Ishikawa (cell line): ENCODE results near the gene CEBPE.

Experiments
- CEBPB ChIP-seq: IDR thresholded peaks from 2 replicates; pipeline ENCODE4 v1.6.1; 2012
- CREB1 ChIP-seq: IDR thresholded peaks from 2 replicates; pipeline ENCODE4 v1.6.1; 2012; ENCODE audit warnings: low read depth
- EGR1 ChIP-seq: IDR thresholded peaks from 2 replicates; pipeline ENCODE4 v1.6.1; 2012
- EP300 ChIP-seq: IDR thresholded peaks from 2 replicates; pipeline ENCODE4 v1.6.1; 2012; ENCODE audit warnings: borderline replicate concordance
- FOXM1 ChIP-seq: IDR thresholded peaks from 2 replicates; pipeline ENCODE4 v1.6.1; 2012; ENCODE audit warnings: low read depth, borderline replicate concordance
- NFIC ChIP-seq: IDR thresholded peaks from 2 replicates; pipeline ENCODE4 v1.6.1; 2012
- RAD21 ChIP-seq: IDR thresholded peaks from 2 replicates; pipeline ENCODE4 v1.6.1; 2012; ENCODE audit warnings: low read depth
- TAF1 ChIP-seq: IDR thresholded peaks from 2 replicates; pipeline ENCODE4 v1.6.1; 2012; ENCODE audit warnings: low read depth, mild to moderate bottlenecking
- TCF12 ChIP-seq: IDR thresholded peaks from 2 replicates; pipeline ENCODE4 v1.6.1; 2012; ENCODE audit warnings: low read depth
- TEAD4 ChIP-seq: IDR thresholded peaks from 2 replicates; pipeline ENCODE4 v1.6.1; 2012
- YY1 ChIP-seq: IDR thresholded peaks from 2 replicates; pipeline ENCODE4 v1.6.1; 2012; ENCODE audit warnings: low read depth
- ZBTB7A ChIP-seq: IDR thresholded peaks from 2 replicates; pipeline ENCODE4 v1.6.1; 2012; ENCODE audit warnings: low read depth
- TF ChIP-seq, protein P1 (sequence below): IDR thresholded peaks from 2 replicates; pipeline ENCODE4 v1.6.1; 2012
- TF ChIP-seq, protein P2 (sequence below): IDR thresholded peaks from 2 replicates; pipeline ENCODE4 v1.6.1; 2012
- TF ChIP-seq, protein P3 (sequence below): IDR thresholded peaks from 2 replicates; pipeline ENCODE4 v1.6.1; 2012; ENCODE audit warnings: low read depth, mild to moderate bottlenecking

The CEBPE gene

DNA sequence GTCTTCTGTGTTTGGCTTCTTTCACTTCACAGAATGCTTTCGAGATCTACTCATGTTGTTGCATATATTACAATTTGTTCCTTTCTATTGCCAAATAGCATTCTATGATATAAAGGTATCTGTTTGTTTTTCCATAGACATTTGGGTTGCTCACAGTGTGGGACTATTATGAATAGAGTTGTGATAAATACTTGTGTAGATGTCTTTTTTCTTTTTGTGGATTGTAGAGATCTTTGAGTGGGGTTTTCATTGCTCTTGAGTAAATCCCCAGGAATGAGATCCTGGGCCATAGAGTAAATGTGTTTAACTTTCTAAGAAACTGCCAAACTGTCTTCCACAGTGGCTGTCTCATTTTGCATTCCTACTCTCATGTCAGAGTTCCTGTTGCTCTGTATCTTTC is 24.9 kb upstream of the CEBPE start:
- TF ChIP-seq YY1 (no peak), CREB1 (no peak), ZBTB7A (no peak), FOXM1 (no peak), EGR1 (no peak), TCF12 (no peak), EP300 (no peak), CEBPB (no peak)
- TF ChIP-seq, protein P1, sequence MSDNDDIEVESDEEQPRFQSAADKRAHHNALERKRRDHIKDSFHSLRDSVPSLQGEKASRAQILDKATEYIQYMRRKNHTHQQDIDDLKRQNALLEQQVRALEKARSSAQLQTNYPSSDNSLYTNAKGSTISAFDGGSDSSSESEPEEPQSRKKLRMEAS, result no peak
- TF ChIP-seq, protein P2, sequence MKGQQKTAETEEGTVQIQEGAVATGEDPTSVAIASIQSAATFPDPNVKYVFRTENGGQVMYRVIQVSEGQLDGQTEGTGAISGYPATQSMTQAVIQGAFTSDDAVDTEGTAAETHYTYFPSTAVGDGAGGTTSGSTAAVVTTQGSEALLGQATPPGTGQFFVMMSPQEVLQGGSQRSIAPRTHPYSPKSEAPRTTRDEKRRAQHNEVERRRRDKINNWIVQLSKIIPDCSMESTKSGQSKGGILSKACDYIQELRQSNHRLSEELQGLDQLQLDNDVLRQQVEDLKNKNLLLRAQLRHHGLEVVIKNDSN, result no peak
- TF ChIP-seq, protein P3, sequence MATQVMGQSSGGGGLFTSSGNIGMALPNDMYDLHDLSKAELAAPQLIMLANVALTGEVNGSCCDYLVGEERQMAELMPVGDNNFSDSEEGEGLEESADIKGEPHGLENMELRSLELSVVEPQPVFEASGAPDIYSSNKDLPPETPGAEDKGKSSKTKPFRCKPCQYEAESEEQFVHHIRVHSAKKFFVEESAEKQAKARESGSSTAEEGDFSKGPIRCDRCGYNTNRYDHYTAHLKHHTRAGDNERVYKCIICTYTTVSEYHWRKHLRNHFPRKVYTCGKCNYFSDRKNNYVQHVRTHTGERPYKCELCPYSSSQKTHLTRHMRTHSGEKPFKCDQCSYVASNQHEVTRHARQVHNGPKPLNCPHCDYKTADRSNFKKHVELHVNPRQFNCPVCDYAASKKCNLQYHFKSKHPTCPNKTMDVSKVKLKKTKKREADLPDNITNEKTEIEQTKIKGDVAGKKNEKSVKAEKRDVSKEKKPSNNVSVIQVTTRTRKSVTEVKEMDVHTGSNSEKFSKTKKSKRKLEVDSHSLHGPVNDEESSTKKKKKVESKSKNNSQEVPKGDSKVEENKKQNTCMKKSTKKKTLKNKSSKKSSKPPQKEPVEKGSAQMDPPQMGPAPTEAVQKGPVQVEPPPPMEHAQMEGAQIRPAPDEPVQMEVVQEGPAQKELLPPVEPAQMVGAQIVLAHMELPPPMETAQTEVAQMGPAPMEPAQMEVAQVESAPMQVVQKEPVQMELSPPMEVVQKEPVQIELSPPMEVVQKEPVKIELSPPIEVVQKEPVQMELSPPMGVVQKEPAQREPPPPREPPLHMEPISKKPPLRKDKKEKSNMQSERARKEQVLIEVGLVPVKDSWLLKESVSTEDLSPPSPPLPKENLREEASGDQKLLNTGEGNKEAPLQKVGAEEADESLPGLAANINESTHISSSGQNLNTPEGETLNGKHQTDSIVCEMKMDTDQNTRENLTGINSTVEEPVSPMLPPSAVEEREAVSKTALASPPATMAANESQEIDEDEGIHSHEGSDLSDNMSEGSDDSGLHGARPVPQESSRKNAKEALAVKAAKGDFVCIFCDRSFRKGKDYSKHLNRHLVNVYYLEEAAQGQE, result no peak

DNA sequence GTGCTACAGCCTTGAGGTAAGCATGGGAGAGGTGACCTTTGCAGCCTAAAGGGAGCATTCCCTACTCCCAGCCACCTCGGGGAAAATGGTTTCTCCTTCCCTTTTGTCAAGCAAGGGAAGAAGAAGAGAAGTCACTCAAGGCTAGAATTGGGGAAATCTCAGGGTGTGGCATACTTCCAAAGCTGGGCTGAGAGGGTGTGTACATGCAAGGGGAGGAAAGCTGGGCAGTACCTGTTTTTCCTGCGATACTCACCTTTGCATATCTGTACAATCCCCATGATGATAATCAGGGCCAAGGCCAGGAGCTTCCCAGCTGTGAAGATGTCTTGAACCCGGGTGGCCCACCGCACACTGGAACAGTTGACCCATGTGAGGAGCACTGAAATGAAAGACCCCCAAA is 23.8 kb upstream of the CEBPE start:
- no peak for TF ChIP-seq FOXM1

DNA sequence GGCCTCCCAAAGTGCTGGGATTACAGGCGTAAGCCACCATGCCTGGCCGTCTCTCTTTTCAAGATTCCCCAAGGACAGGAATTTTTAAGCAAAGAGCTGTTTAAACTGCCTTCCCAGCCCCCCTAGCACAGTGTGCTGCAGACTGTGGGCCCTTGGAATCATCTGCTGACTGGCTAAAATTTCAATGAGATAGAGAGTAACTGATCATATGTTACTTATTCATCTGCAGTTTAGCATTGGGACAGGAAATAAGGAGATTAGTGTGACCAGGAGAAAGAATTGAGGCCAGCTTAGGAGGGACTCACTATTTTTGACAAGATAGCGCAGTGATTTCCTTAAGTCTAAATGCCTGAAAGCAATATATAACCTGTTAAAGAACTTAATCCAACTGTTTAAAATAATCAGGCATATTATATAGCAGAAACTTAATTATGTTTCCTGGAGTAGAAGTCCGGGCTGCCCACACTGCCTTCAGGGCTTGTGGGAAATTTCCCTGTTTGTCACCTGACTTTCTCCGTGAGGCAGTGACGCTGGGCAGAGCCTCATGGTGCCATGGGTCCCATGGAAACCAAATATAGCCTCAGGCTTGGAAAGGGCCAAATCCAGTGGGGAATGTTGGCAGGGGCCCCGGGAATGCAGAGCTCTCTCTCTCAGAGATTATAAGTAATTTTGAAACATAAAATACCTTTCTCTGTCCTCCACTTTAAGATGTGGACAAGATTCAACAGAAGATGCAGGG is 22.8 kb upstream of the CEBPE start:
- no peak for TF ChIP-seq CEBPB
- TF ChIP-seq FOXM1, result no peak
- TF ChIP-seq, protein P2, result peak; percentile 67
- no peak for TF ChIP-seq EGR1
- TF ChIP-seq TEAD4, result no peak
- TF ChIP-seq, protein P3, result no peak

DNA sequence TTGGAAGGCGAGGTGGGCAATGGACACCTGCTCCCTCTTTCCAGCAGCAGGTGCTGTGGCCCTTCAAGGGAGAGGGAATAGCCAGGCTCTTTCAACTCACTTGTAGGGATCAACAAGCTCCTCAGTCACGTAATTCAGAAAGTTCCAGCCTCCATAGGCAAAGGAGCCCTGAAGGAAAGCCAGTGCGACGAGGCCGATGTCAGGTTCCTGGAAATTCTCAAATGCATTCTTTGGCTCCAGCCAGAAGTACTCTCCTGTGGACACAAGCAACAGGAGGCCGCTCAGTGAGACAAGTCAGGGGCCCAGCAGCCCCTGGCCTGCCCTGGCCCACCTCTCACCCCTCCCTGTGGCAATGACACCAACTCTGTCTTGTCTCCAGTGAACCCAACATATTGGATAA is 21.3 kb upstream of the CEBPE start:
- TF ChIP-seq, protein P2, result no peak
- TF ChIP-seq YY1, result no peak
- TF ChIP-seq ZBTB7A, result no peak
- TF ChIP-seq TCF12, result no peak
- TF ChIP-seq CEBPB, result no peak
- TF ChIP-seq RAD21, result no peak
- TF ChIP-seq EP300, result no peak
- no peak for TF ChIP-seq NFIC
- no peak for TF ChIP-seq CREB1

DNA sequence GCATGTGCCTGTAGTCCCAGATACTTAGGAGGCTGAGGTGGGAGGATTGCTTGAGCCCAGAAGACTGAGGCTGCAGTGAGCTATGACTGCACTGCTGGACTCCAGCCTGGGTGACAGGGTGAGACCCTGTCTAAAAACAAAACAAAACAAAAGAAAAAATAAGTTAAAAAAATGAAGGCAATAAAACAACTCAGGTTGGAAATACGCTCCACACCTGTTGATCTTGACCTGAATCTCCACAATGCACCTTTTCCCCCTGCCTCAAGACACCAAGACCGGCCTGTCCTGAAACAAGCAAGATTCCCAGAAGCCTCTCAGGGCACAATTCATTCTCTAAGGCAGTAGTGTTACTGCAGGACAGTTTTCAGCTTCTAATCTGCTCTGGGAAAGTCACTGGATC is 20.8 kb upstream of the CEBPE start:
- TF ChIP-seq, protein P1, result no peak
- TF ChIP-seq CEBPB, result no peak
- TF ChIP-seq, protein P3, result no peak
- no peak for TF ChIP-seq TCF12
- TF ChIP-seq FOXM1, result no peak
- TF ChIP-seq RAD21, result no peak
- no peak for TF ChIP-seq ZBTB7A
- no peak for TF ChIP-seq TAF1
- no peak for TF ChIP-seq TEAD4
- no peak for TF ChIP-seq CREB1
- TF ChIP-seq EP300, result no peak
- TF ChIP-seq YY1, result no peak
- TF ChIP-seq, protein P2, result no peak
- no peak for TF ChIP-seq NFIC
- no peak for TF ChIP-seq EGR1
